ENCODE measurements around the gene C16orf74.

DNA sequence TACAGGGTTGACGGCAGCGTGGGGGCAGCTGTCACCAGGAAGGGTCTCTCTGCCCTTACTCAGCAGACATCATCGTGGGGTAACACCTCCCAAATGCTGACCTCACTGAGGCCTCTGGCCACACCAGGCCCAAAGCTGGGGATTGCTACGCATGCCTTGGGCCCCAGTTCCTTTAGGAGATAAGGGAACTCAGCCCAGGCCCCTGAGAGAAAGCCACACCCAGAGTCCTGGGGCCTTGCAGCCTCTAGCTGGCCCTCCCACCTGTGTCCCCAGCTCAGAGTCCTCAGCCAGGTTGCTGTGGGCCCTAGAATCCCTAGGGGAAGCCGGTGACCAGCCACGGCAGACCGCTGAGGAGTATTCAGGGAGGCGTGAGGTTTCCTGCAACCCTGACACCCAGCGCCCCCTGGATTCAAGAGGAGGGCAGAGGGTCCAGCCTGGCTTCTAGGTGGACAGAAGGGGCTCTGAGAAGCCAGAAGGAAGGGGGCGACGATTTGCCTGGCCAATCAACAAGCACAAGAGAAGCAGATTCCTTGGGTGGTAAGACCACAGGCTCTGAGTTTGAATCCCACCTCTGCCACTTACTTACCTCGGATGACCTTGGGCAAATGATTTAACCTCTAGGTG is 51.8 kb downstream of the C16orf74 start:
- TF ChIP-seq SNAI2 (CRISPR knock-in tag; IDR thresholded peaks at IDR 0.05): no peak
- TF ChIP-seq, protein P1, sequence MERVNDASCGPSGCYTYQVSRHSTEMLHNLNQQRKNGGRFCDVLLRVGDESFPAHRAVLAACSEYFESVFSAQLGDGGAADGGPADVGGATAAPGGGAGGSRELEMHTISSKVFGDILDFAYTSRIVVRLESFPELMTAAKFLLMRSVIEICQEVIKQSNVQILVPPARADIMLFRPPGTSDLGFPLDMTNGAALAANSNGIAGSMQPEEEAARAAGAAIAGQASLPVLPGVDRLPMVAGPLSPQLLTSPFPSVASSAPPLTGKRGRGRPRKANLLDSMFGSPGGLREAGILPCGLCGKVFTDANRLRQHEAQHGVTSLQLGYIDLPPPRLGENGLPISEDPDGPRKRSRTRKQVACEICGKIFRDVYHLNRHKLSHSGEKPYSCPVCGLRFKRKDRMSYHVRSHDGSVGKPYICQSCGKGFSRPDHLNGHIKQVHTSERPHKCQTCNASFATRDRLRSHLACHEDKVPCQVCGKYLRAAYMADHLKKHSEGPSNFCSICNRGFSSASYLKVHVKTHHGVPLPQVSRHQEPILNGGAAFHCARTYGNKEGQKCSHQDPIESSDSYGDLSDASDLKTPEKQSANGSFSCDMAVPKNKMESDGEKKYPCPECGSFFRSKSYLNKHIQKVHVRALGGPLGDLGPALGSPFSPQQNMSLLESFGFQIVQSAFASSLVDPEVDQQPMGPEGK (CRISPR knock-in tag; IDR thresholded peaks at IDR 0.05; ENCODE audit: borderline replicate concordance): no peak
- TF ChIP-seq BACH2 (CRISPR knock-in tag; IDR thresholded peaks at IDR 0.05; ENCODE audit: borderline replicate concordance): no peak
- TF ChIP-seq ISL1 (CRISPR knock-in tag; IDR thresholded peaks at IDR 0.05): no peak
- TF ChIP-seq TCF4 (CRISPR knock-in tag; IDR thresholded peaks at IDR 0.05; ENCODE audit: borderline replicate concordance): no peak
- TF ChIP-seq ZFP3 (CRISPR knock-in tag; IDR thresholded peaks at IDR 0.05): no peak
- TF ChIP-seq, protein P2, sequence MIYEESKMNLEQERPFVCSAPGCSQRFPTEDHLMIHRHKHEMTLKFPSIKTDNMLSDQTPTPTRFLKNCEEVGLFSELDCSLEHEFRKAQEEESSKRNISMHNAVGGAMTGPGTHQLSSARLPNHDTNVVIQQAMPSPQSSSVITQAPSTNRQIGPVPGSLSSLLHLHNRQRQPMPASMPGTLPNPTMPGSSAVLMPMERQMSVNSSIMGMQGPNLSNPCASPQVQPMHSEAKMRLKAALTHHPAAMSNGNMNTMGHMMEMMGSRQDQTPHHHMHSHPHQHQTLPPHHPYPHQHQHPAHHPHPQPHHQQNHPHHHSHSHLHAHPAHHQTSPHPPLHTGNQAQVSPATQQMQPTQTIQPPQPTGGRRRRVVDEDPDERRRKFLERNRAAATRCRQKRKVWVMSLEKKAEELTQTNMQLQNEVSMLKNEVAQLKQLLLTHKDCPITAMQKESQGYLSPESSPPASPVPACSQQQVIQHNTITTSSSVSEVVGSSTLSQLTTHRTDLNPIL (CRISPR knock-in tag; IDR thresholded peaks at IDR 0.05; ENCODE audit: low read depth): no peak
- TF ChIP-seq ZNF70 (CRISPR knock-in tag; IDR thresholded peaks at IDR 0.05): no peak
